Effector memory CD4-positive, alpha-beta T cell (primary cell): ENCODE measurements around the gene CLDN2.
"Not testable (repeated sequence)": the region's sequence is repeated elsewhere in the genome, so short reads cannot be mapped to it uniquely, and the experiment has no call there.

Source experiments
- DNase-seq, 3 donors: peaks; one replicate each; pipeline ENCODE4 v3.0.0-alpha.2; 2020
- H3K27ac ChIP-seq: 2 replicates; pipeline ENCODE4 v1.7.0; 2013; ENCODE audit warnings: mild to moderate bottlenecking, low read length, moderate library complexity; ENCODE audit not compliant: insufficient read depth, poor library complexity, severe bottlenecking
- H3K27me3 ChIP-seq: replicated peaks from 2 replicates; pipeline ENCODE4 v1.7.0; 2013; ENCODE audit warnings: mild to moderate bottlenecking, low read length; ENCODE audit not compliant: insufficient read depth, control insufficient read depth, poor library complexity, severe bottlenecking
- H3K36me3 ChIP-seq: 2 replicates; pipeline ENCODE4 v1.7.0; 2013; ENCODE audit warnings: mild to moderate bottlenecking, low read length, moderate library complexity; ENCODE audit not compliant: control insufficient read depth, insufficient read depth
- H3K4me1 ChIP-seq: 2 replicates; pipeline ENCODE4 v1.7.0; 2013; ENCODE audit warnings: low read length, mild to moderate bottlenecking; ENCODE audit not compliant: control insufficient read depth, insufficient read depth, poor library complexity, severe bottlenecking
- H3K4me3 ChIP-seq: 2 replicates; pipeline ENCODE4 v1.7.0; 2013; ENCODE audit warnings: low read length, low read depth, mild to moderate bottlenecking; ENCODE audit not compliant: insufficient read depth, poor library complexity, severe bottlenecking
- H3K9me3 ChIP-seq: 2 replicates; pipeline ENCODE4 v1.7.0; 2013; ENCODE audit warnings: mild to moderate bottlenecking, low read length, moderate library complexity; ENCODE audit not compliant: control insufficient read depth

CLDN2 gene

GRCh38 chrX:106954041-106954440, 33.8 kb downstream of the CLDN2 start:
- no peaks in the 10 kb centered on the region for H3K4me1 ChIP-seq
- no peak for DNase-seq
- no peaks in the 10 kb centered on the region for H3K9me3 ChIP-seq

DNA sequence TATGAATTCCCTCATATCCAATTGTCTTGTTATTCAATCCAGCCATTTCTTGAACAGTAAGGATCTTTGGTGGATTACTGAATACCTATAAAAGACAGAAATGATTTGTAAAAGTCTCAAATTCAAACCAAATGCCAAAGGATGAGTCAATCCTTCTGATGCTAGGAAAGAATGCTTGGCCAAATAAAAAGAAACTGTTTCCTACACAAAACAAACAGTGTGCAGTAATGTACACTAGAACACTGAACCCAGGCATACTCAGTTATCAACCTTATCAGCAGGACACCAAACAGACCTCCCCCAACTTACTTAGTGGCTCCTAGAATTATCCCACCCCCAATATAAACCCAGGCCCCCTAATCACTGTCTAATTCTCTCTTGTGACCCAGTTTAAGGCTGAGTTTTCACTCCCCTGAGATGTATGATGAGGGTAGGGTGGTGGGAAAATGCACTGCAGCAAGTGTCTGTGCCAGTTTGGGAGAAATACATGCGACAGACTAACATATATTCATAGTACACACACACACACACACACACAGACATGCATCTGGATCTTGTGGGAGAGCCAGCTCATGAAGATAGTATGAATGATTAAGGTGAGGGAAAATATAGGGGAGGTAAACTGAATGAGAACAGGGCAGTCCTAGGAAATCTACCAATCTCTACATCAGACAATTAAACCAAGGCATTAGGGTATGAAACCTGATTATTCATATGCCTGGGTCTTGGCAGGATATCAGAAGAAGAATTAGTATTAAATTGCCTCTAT, 35.0 kb downstream of the CLDN2 start:
- H3K36me3 ChIP-seq: no peaks in the 10 kb centered on the region
- no peak overlapping the region for H3K27ac ChIP-seq
- H3K27me3 ChIP-seq: no peaks in the 10 kb centered on the region
- H3K4me3 ChIP-seq: no peak overlapping the region
- DNase-seq: no peak
- H3K4me1 ChIP-seq: no peaks in the 10 kb centered on the region
- H3K9me3 ChIP-seq: no peaks in the 10 kb centered on the region

More at GRCh38 chrX:106954041-106954440, 33.8 kb downstream of the CLDN2 start:
- H3K27me3 ChIP-seq: no peaks in the 10 kb centered on the region
- no peak overlapping the region for H3K4me3 ChIP-seq
- no peak overlapping the region for H3K27ac ChIP-seq
- no peaks in the 10 kb centered on the region for H3K36me3 ChIP-seq

DNA sequence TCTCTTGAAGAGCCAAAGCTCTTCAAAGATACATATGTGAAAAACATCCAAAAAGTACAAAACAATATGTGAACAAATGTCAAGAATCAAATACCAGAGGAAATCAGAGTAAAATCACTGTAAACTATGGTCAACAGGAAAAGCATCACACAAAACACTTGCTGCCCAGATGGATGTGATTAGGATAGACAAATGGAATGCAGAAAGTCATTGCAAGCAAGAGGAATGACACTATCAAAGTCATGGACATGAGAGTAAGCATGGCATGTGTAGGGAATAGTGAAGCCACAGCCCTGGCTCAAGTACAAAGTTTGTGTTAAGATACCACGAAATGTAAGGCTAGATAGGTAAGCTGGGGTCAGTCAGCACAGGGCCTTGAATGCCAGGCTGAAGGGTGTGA, 37.7 kb downstream of the CLDN2 start:
- Histone ChIP-seq H3K4me3 (no peak overlapping the region), H3K4me1 (no peaks in the 10 kb centered on the region), H3K36me3 (no peaks in the 10 kb centered on the region), H3K9me3 (no peaks in the 10 kb centered on the region), H3K27ac (no peak overlapping the region), H3K27me3 (no peaks in the 10 kb centered on the region)
- DNase-seq: no peak

GRCh38 chrX:106959901-106960300, 39.7 kb downstream of the CLDN2 start:
- H3K27ac ChIP-seq: no peak overlapping the region
- H3K27me3 ChIP-seq: no peaks in the 10 kb centered on the region
- H3K36me3 ChIP-seq: no peaks in the 10 kb centered on the region
- H3K4me1 ChIP-seq: no peaks in the 10 kb centered on the region
- no peak for DNase-seq
- H3K9me3 ChIP-seq: no peaks in the 10 kb centered on the region
- no peak overlapping the region for H3K4me3 ChIP-seq

GRCh38 chrX:106963111-106963510, 42.9 kb downstream of the CLDN2 start:
- Histone ChIP-seq H3K4me3 (no peak overlapping the region), H3K36me3 (no peaks in the 10 kb centered on the region), H3K27me3 (no peaks in the 10 kb centered on the region), H3K9me3 (no peaks in the 10 kb centered on the region), H3K4me1 (no peaks in the 10 kb centered on the region), H3K27ac (no peak overlapping the region)
- DNase-seq: no peak

DNA sequence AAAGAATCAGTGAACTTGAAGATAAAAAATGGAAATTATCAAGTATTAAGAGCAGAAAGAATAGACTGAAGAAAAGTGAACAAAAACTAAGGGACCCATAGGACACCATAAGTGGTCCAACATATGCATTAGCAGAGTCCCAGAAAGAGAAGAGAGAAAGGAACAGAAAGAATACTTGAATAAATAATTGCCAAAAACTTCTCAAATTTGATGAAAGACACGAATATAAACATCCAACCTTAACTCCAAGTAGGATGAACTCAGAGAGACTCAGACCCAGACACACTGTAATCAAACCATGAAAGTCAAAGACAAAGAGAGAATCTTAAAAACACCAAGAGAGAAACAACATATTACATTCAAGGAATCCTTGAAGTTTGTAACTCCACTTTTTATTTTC, 44.1 kb downstream of the CLDN2 start:
- no peaks in the 10 kb centered on the region for H3K36me3 ChIP-seq
- no peak for DNase-seq
- no peaks in the 10 kb centered on the region for H3K4me1 ChIP-seq
- no peak overlapping the region for H3K4me3 ChIP-seq
- H3K9me3 ChIP-seq: no peaks in the 10 kb centered on the region
- H3K27me3 ChIP-seq: no peaks in the 10 kb centered on the region
- no peak overlapping the region for H3K27ac ChIP-seq

DNA sequence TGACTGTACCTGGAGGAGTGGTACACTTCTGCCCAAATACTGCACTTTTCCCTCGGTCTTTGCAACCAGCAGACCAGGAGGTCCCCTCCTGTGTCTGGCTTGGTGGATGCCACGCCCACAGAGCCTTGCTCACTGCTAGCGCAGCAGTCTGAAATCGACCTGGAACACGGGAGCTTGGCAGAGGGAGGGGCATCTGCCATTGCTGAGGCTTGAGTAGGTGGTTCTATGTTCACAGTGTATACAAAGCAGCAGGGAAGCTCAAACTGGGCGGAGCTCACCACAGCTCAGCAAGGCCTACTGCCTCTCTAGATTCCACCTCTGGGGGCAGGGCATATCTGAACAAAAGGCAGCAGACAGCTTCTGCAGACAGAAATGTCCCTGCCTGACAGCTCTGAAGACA, 46.3 kb downstream of the CLDN2 start:
- not testable (repeated sequence) for H3K27me3 ChIP-seq, H3K36me3 ChIP-seq, H3K27ac ChIP-seq, DNase-seq, H3K4me1 ChIP-seq, H3K4me3 ChIP-seq, H3K9me3 ChIP-seq

- H3K4me3 ChIP-seq: no peak overlapping the region
- no peak for DNase-seq
- no peaks in the 10 kb centered on the region for H3K36me3 ChIP-seq
- no peaks in the 10 kb centered on the region for H3K27me3 ChIP-seq
- no peaks in the 10 kb centered on the region for H3K4me1 ChIP-seq
- no peak overlapping the region for H3K27ac ChIP-seq
- no peaks in the 10 kb centered on the region for H3K9me3 ChIP-seq
Observed at GRCh38 chrX:106972896-106973295, 52.7 kb downstream of the CLDN2 start.

- no peak for DNase-seq
- Histone ChIP-seq H3K27me3 (no peaks in the 10 kb centered on the region), H3K4me1 (no peaks in the 10 kb centered on the region), H3K4me3 (no peak overlapping the region), H3K36me3 (no peaks in the 10 kb centered on the region), H3K27ac (no peak overlapping the region), H3K9me3 (no peaks in the 10 kb centered on the region)
Observed at GRCh38 chrX:106973433-106974149, 53.4 kb downstream of the CLDN2 start.

- no peaks in the 10 kb centered on the region for H3K36me3 ChIP-seq
- no peak overlapping the region for H3K4me3 ChIP-seq
- H3K4me1 ChIP-seq: no peaks in the 10 kb centered on the region
- DNase-seq: no peak
- no peak overlapping the region for H3K27ac ChIP-seq
- H3K27me3 ChIP-seq: no peaks in the 10 kb centered on the region
- no peaks in the 10 kb centered on the region for H3K9me3 ChIP-seq
Observed at GRCh38 chrX:106976416-106976815, 56.2 kb downstream of the CLDN2 start.
